ENCODE data around the gene PKNOX2.

The PKNOX2 gene

DNA sequence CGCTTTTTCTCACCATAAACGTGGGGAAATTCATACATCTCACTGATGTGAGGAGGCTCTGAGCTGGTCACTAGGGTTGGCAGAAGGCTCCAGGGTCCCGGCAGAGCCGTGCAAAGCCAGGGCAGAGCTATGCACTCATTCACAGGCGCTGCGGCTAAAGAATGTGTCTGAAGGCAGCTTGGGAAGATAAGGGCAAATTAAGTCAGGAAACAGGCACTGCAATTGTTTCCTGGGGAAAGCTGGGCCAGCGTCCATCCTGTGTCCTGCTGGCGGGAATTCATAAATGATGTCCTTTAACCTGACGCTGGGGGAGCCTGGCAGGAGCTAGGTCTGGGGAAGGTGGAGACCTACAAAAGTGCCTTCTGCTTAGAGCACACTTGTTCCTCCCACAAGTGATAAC lies 27.6 kb downstream of the PKNOX2 start:
- H3K27ac Mint-ChIP-seq: no peak overlapping the region
- H3K27me3 Mint-ChIP-seq: peaks cover 45% of the 10 kb centered on the region
- H3K4me1 Mint-ChIP-seq: no peaks in the 10 kb centered on the region
- H3K4me3 Mint-ChIP-seq: no peak overlapping the region
- H3K9me3 Mint-ChIP-seq: no peaks in the 10 kb centered on the region
- DNase-seq: no peak
- H3K36me3 Mint-ChIP-seq: no peaks in the 10 kb centered on the region
- CTCF ChIA-PET: no interaction called here

DNA sequence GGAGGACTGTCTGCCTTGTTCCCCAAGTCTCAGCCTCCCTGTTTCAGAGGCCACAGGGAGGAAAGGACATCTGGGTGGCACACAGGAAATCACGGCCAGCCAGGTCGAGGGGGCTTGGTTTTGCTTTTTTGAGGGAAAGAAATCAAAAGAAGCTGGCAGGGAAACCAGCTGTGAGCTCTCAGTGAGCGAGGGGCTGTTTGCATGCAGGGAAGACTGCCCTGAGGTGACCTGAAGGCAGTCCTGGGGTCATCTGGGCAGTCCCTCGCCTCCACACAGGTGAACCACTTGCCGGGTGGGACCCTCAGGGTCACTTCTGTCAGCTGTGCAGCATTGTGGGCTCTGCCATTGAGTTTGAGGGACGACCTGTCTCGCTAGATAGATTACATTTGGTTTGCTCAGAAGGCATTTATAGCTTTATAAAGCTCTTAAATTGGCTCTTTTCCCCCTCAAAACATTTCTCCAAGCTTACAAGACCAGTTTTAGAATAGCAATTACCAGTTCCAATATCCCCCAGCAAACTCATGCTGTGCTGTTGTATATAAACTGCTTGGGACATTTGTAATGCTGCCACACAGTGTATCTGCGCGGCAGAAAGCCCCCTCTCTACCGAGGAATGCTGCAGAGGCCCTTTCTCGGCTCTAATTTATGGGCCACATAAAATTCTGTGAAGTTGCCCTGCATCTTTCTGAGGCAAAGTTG lies 28.3 kb downstream of the PKNOX2 start:
- no peaks in the 10 kb centered on the region for H3K36me3 Mint-ChIP-seq
- no peak overlapping the region for H3K27ac Mint-ChIP-seq
- H3K9me3 Mint-ChIP-seq: no peaks in the 10 kb centered on the region
- H3K4me3 Mint-ChIP-seq: no peak overlapping the region
- CTCF ChIA-PET: no interaction called here
- no peaks in the 10 kb centered on the region for H3K4me1 Mint-ChIP-seq
- peaks cover 41% of the 10 kb centered on the region for H3K27me3 Mint-ChIP-seq
- DNase-seq: no peak

DNA sequence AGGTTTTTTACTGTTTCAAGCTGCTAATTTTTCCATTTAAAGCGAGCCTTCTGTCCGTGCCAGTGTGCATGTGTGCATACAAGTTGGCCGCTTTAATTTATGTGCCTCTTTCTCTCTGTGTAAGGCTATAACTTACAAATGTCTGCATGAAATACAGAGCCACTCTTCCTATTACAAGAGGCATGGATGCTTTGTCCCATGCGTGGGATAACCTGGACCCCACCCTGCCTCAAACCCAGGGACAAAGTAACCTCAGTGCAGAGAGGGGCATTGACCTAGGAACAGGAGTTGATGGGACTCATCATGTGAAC lies 28.8 kb downstream of the PKNOX2 start:
- Mint-ChIP-seq H3K4me1 (no peaks in the 10 kb centered on the region), H3K27ac (no peak overlapping the region), H3K4me3 (no peak overlapping the region), H3K36me3 (no peaks in the 10 kb centered on the region), H3K27me3 (peaks cover 36% of the 10 kb centered on the region), H3K9me3 (no peaks in the 10 kb centered on the region)
- CTCF ChIA-PET: no interaction called here
- DNase-seq: no peak

DNA sequence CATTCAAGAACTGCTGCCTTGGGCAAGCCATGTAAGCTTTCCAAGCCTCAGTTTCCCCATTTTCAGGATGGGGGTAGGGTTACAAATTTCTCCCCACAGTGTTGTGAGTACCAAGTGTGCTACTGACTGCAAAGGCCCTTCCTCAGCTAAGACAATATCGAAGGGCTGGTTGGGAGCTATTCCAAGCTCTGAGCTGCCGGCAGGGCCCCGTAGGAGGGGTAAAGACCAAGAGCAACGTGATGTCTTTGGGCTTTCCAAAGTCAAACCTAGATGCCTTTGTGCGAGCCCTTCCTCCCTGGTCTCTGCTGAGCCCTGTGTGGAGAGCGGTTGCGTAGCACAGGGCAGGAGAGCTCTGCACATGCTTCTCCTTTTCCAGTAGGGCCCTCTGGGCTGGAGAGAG lies 29.3 kb downstream of the PKNOX2 start:
- H3K9me3 Mint-ChIP-seq: no peaks in the 10 kb centered on the region
- no peak overlapping the region for H3K4me3 Mint-ChIP-seq
- CTCF ChIA-PET: no interaction called here
- no peak for DNase-seq
- no peaks in the 10 kb centered on the region for H3K36me3 Mint-ChIP-seq
- no peaks in the 10 kb centered on the region for H3K4me1 Mint-ChIP-seq
- peaks cover 36% of the 10 kb centered on the region for H3K27me3 Mint-ChIP-seq
- H3K27ac Mint-ChIP-seq: no peak overlapping the region

DNA sequence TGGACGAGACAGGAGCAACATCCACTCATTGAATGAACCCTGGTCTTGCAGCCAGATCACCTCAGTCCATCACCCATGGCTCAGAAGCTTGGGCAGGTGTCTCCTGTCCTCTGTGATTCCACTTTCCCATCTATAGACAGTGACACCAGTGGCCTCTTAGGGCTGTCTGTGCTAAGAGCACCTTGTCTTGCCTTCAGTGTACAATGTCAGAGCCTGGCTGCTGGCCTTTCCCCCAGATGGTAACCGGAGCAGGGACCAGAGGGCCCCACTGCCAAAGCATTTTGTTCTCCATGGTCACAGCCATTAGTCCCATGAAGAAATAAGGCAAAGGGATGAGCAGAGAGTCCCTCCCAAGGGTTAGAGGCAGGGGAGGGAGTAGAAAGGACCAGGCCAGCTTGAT lies 35.4 kb downstream of the PKNOX2 start:
- Mint-ChIP-seq H3K27me3 (peaks cover 24% of the 10 kb centered on the region), H3K27ac (no peak overlapping the region), H3K9me3 (no peaks in the 10 kb centered on the region), H3K4me3 (no peak overlapping the region), H3K4me1 (no peaks in the 10 kb centered on the region), H3K36me3 (no peaks in the 10 kb centered on the region)
- CTCF ChIA-PET: no interaction called here
- no peak for DNase-seq

DNA sequence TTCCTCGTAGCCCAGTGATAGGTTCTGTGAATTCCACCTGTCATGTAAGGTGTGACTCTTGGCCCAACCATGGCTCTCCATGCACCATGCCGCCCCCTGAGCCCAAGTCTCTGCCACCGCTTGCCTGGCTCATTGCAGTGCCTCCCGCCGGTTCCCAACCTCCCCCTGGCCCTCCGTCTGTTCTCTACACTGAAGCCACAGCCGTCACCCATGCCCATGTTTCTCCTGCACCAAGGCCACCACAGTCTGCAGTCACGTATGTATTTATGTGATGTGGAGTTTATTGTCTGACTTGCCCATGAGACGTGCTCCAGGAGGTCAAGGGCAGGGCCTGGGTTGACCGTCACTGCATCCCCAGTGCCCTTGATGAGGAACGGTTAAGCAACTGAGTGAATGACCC lies 35.9 kb downstream of the PKNOX2 start:
- CTCF ChIA-PET: no interaction called here
- Mint-ChIP-seq H3K4me3 (no peak overlapping the region), H3K4me1 (no peaks in the 10 kb centered on the region), H3K27me3 (peaks cover 24% of the 10 kb centered on the region), H3K27ac (no peak overlapping the region), H3K36me3 (no peaks in the 10 kb centered on the region), H3K9me3 (no peaks in the 10 kb centered on the region)
- DNase-seq: no peak

DNA sequence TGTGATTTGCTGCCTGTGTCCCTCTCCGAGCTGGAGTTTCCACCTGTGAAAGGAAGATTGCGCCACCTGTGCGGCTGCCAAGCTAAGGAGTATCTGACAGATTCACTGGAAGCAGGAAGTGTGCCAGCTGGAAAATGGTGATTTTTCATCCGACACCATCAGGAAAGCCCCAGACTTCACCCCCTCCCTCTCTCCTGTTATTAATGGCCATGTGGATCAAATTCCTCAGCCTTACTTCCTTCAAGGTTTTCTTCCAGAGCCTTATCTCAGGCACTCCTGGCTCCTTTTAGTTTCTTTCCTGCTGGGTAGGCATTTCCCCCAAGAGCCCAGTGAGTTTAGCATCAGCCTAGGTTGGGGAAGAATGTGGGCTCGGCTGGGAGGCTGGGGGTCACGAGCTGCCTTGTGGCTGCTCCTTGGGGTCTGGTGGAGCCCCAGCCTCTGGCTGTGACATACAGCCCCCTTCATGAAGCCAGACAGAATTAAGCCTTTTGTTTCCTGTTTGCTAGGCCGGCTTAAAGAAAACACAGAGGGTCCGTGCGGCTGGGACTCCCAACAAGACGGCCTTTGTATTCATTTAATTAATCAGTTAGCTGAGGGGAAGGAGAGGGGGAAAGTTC lies 37.1 kb downstream of the PKNOX2 start:
- Mint-ChIP-seq H3K4me1 (no peaks in the 10 kb centered on the region), H3K9me3 (no peaks in the 10 kb centered on the region), H3K4me3 (no peak overlapping the region), H3K27ac (no peak overlapping the region), H3K27me3 (peaks cover 24% of the 10 kb centered on the region), H3K36me3 (no peaks in the 10 kb centered on the region)
- no peak for DNase-seq
- CTCF ChIA-PET: no interaction called here

DNA sequence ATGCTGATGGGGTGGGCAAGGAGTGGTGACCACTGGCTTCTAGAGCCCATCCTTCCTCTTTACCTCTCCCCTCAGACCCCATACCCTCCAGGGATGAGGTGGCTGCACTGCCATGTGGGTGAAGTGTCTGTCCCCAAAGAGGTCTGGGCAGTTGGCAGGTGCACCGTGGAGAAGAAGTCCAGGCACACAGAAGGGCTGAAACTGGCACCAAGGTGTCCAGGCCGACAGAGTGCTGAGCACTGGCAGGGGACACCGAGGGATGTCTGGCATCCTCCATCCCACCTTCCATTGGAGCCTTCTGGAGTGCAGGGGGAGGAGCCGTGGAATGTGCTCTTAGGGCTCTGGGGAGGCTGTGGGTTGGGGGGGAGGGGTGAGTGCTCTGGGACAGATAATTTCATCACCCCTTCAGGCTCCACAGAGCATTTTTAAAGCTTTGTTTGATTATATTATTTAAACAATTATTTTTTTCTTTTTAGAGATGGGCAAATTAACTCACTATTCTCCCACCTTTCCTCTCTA lies 37.9 kb downstream of the PKNOX2 start:
- CTCF ChIA-PET: no interaction called here
- Mint-ChIP-seq H3K27me3 (peaks cover 24% of the 10 kb centered on the region), H3K4me1 (no peaks in the 10 kb centered on the region), H3K36me3 (no peaks in the 10 kb centered on the region), H3K9me3 (no peaks in the 10 kb centered on the region), H3K27ac (no peak overlapping the region), H3K4me3 (no peak overlapping the region)
- DNase-seq: no peak

DNA sequence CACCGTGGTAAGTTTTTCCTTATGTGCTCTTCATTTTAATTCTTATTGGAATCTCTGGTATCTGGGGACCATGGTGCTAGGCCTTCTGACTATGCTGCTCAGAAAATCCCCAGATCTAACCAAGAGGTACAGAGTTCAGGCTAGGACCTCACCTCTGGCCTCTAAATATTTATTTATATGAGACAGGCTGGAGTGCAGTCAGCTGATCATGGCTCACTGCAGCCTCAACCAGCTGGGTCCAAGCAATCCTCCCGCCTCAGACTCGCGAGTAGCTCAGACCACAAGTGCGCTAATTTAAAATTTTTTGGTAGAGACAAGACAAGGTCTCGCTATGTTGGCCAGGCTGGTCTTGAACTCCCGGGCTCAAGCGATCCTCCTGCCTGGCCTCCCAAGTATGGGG lies 38.4 kb downstream of the PKNOX2 start:
- Mint-ChIP-seq H3K4me3 (no peak overlapping the region), H3K36me3 (no peaks in the 10 kb centered on the region), H3K27ac (no peak overlapping the region), H3K27me3 (peaks cover 24% of the 10 kb centered on the region), H3K4me1 (no peaks in the 10 kb centered on the region), H3K9me3 (no peaks in the 10 kb centered on the region)
- CTCF ChIA-PET: no interaction called here
- DNase-seq: no peak

DNA sequence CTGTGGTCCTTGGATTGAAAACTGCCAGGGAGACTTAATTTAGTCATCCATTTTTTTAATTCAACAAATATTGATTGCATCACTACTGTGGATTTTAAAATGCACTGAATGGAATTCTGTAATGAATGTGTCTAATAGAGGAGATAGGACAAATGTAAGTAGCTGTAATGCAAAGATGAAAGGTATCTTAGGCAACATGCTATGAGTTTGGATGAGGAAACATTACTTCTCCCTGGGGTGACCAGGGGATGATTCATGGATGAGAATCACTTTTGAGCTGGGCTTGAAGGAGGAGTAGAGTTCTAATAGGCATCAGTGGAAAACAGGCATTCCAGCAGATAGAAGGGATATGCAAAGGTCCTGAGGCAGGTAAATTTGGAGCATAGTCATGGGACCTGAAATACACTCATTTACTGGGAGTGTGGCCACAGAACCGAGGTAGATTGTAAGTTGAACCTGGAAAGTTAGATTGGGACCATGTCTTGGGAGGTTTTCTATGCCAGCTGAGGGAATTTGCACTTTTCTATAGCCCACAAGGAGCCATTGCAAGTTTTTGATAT lies 43.4 kb downstream of the PKNOX2 start:
- H3K27me3 Mint-ChIP-seq: peaks cover 12% of the 10 kb centered on the region
- H3K4me3 Mint-ChIP-seq: no peak overlapping the region
- H3K27ac Mint-ChIP-seq: no peak overlapping the region
- DNase-seq: no peak
- CTCF ChIA-PET: no interaction called here
- H3K4me1 Mint-ChIP-seq: no peaks in the 10 kb centered on the region
- no peaks in the 10 kb centered on the region for H3K36me3 Mint-ChIP-seq
- no peaks in the 10 kb centered on the region for H3K9me3 Mint-ChIP-seq

DNA sequence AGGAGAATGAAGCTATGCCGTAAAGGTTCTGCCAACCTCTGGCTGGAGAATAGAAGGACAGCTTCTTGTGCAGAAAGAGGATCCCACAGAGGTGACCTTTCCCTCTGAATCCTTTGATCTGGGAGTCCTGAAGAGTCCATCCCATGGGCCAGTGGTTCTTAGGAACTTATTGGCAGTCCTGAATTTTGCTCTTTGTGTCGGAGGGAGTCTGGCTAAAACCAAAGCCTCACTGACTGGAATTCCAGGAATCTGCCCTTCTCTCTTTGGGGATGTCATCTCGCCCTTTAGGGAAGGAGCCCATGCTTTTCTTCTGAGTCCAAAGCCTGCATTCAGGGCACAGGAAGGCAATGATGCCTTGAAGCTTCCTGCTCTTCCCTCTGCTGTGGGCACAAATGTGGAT lies 45.5 kb downstream of the PKNOX2 start:
- no peaks in the 10 kb centered on the region for H3K4me1 Mint-ChIP-seq
- DNase-seq: no peak
- no peaks in the 10 kb centered on the region for H3K36me3 Mint-ChIP-seq
- no peak overlapping the region for H3K27ac Mint-ChIP-seq
- H3K9me3 Mint-ChIP-seq: no peaks in the 10 kb centered on the region
- H3K4me3 Mint-ChIP-seq: no peak overlapping the region
- H3K27me3 Mint-ChIP-seq: peaks cover 20% of the 10 kb centered on the region
- CTCF ChIA-PET: no interaction called here

DNA sequence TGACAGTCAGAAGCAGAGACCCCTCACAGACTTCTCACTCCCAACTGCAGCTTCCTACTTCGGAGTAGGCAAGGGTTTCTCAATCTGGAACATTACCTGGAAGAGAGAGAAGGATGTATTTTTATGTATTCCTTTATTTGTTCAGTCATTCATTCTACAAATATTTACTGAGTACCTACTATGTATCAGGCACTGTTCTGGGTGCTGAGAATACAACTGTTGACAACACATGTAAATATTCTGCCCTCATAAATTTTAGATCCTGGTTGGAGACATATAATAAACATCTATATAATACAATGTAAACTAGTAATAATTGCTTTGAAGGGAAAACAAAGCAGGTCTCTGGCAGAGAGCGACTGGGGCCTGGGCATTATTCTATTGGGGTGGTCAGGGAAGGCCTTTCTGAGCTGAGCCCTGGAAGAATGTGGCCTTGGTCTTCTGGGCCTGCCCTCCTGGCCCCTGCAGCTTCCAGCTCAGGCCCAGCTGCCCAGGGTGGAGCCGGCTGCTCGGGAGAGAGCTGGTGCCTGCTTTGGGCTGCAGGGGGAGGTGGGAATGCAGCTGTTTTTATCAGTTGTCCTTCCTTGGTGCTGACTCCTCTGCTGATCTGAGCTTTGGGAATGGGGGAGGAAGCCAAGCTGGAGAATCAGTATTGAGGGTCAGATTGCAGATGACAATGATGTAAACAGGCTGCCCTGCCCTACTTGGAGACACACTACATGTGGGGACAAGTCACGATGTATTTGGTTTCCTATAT lies 46.8 kb downstream of the PKNOX2 start:
- H3K9me3 Mint-ChIP-seq: no peaks in the 10 kb centered on the region
- no peak for DNase-seq
- no peaks in the 10 kb centered on the region for H3K4me1 Mint-ChIP-seq
- no peaks in the 10 kb centered on the region for H3K36me3 Mint-ChIP-seq
- CTCF ChIA-PET: no interaction called here
- H3K27me3 Mint-ChIP-seq: peaks cover 24% of the 10 kb centered on the region
- no peak overlapping the region for H3K27ac Mint-ChIP-seq
- H3K4me3 Mint-ChIP-seq: no peak overlapping the region

DNA sequence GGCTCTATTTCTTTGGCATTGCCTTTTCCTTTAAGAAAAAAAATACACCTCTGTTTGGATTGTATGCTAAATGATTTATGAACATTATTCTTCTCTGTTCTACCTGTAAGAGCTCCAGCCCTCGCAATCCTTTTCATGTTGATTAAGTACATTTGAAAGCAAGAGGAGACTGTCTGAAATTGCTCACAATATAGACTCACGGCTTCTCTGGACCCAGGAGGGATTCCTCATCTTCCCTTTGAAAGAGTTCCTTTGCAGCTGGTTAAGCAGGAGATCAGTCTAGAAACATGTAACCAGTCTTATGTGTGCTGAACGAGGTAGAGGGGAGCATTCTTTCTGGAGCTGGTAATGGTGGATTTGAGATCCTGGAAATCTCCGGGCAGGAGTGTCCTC lies 47.4 kb downstream of the PKNOX2 start:
- no peak overlapping the region for H3K27ac Mint-ChIP-seq
- no peaks in the 10 kb centered on the region for H3K4me1 Mint-ChIP-seq
- CTCF ChIA-PET: no interaction called here
- peaks cover 26% of the 10 kb centered on the region for H3K27me3 Mint-ChIP-seq
- DNase-seq: no peak
- no peak overlapping the region for H3K4me3 Mint-ChIP-seq
- no peaks in the 10 kb centered on the region for H3K9me3 Mint-ChIP-seq
- H3K36me3 Mint-ChIP-seq: no peaks in the 10 kb centered on the region

DNA sequence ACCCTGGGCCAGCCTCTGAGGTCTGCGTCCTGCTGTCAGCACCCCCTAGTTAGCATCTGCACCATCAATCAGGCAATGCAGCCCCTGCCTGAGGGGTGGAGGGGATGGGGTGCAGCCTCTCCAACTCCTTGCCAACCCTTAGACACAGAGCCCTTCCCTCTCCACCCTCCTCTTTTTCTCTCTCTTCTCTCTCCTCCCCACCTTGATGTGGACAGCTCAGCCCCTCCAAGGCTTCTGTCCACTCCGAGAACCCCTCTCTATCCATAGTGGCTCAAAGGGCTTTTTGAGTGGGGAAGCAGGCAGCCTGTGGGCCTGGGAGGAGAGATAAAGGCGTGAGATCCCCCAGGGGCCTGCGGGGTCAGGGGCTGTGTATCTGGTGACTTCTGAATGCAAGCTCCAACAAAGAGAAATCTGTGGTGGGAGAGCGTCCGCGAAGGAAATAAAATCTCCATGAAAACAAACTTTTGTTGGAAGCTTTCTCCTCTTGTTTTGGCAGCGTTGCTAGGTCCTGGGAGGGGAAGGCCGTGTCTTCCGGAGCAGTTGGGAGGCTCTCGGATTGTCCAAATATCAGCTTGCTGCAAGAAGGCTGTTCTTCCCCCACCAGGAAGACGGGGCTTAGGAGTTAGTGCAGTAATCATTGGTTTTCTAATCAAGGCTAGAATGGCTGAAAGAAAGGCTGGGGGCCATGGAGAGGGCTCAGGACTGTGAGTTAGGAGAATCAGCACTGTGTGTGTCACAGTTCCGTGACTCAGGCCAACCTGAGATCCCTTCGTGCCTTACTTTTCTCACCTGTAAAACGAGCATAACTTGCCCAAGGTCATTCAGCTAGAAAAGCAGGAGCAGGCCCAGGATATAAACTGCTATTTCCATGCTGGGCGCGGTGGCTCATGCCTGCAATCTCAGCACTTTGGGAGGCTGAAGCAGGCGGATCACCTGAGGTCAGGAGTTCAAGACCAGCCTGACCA lies 50.3 kb downstream of the PKNOX2 start:
- Mint-ChIP-seq H3K27me3 (peaks cover 38% of the 10 kb centered on the region), H3K9me3 (no peaks in the 10 kb centered on the region), H3K36me3 (no peaks in the 10 kb centered on the region), H3K4me3 (no peak overlapping the region), H3K4me1 (no peaks in the 10 kb centered on the region), H3K27ac (no peak overlapping the region)
- CTCF ChIA-PET: no interaction called here
- no peak for DNase-seq
